Activated effector memory CD4-positive, alpha-beta T cell treated with Interleukin-2 at 50 U/mL for 16 hours (primary cell): ENCODE measurements around the gene TMEM123.
A peak's percentile ranks its signal among the peaks of the same experiment; 100 is the strongest.

ENCODE experiments used
- DNase-seq: peaks from one replicate; pipeline ENCODE4 v3.0.0-alpha.2; 2020

The TMEM123 gene, protein sequence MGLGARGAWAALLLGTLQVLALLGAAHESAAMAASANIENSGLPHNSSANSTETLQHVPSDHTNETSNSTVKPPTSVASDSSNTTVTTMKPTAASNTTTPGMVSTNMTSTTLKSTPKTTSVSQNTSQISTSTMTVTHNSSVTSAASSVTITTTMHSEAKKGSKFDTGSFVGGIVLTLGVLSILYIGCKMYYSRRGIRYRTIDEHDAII

GRCh38 chr11:102452461-102453301, at the start of gene TMEM123:
Gene TMEM123 (minus strand): TSS chr11:102452765. CDS start chr11:102452623, 142 bp downstream.
- DNase-seq = peak; percentile 90

GRCh38 chr11:102500829-102501228, 48.3 kb upstream of the TMEM123 start:
- no peak for DNase-seq

- no peak for DNase-seq
Observed at GRCh38 chr11:102499931-102500330, 47.4 kb upstream of the TMEM123 start.

DNA sequence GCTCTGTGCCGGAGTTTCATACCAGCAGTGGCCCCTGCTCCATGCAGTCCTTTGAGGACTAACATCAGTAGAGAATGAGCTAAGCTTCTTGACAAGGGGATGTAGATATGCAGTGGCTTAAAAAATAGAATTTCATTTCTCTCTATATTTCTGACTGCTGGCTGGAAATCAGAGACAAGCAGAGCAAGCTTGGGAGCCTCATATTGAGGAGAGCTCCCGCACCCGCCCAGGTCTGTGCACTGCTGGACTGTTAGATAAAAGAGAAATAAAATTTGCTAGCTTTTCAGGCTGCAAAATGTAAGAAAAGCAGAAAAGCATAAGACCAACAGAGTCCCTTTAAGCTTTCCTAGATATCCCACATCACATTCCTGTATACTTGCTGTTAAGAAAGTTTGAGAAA, 46.6 kb upstream of the TMEM123 start:
- DNase-seq = no peak

- DNase-seq = no peak
Observed at GRCh38 chr11:102497061-102497460, 44.5 kb upstream of the TMEM123 start.

DNA sequence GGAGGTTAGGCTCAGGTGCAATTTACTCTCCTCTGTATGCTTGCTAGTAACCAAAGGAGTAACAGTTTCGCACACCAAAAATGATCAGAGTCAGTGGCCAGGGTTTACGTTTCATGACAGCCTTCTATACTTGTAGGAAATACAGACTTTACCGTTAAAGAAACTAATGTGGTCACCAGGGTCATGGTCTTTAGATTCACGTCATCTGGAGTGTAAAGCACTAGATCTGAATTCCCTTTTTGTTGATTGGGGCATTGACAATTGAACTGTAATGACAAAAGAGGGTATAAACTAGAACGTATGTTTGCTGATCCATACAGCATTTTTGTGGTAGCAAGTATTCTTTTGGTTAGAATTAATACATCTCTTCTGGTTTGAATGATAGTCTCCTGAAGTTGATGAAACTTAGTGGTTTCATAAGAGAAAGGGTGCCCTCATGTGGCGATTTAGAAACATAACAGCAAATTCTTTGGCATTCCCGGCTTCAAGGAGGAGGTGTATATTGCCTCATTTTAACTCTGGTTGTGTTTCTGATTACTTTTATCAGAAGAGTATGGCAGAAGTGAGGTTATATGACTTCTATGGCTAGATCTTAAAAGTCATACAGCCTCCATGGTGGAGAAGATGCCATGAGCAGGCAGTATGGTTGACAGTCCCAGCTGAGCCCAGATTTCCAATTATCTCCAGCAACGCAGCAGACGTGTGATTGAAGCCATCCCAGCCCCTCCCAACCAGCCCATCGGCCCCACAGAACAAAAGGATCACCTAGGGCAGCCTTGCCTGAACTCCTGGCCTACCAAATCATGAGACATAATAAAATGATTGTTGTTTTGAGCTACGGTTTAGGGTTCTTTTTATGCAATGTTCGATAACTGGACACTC, 42.8 kb upstream of the TMEM123 start:
- DNase-seq = no peak

DNA sequence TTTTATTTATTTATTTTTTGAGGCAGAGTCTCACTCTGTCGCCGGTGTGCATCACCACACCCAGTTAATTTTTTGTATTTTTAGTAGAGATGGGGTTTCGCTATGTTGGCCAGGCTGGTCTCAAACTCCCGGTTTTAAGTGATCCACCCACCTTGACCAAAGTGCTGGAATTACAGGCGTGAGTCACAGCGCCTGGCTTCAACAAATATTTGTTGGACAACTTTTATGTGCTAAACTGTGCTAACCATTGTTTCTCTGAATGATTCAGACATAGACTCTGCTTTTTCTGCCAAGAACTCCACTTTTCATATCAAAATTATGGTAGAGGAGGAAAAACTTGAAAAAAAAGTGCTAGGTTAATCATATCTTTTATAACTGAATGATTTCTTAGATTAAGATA, 41.7 kb upstream of the TMEM123 start:
- DNase-seq = no peak

DNA sequence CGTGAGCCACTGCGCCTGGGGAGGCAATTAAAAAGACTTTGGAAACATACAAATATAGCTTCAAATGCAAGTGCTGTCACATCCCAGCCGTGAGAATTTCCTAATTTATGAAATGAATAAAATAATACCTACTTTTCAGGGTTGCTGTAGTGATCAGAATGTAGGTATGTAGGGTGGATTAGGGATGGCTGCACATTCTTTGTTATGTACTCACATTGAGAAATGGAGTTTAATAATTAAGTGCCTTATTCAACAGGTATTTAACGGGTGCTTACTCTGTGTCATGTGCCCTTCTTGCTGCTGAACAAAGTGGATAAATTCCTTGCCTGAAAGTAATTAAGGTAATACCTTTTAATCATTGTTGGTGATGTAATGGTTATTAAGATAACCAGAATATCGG, 41.0 kb upstream of the TMEM123 start:
- DNase-seq = no peak

DNA sequence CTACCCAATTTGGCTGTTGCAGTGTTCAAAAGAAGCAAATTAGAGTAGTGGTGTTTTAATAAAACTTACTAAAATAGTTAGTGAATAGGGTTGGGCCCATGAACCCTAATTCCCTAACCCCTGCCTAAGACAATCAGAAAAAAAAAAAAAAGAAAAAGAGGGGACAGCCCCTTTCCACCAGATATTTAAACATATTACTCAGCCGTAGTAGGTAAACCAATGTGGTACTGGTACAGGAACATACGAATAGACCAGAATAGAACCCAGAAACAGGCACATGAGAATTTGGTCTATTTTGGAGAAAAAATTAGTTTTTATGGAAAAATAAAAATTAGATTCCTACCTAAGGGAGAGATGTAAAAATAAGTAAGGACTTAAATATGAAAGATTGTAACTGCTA, 39.4 kb upstream of the TMEM123 start:
- DNase-seq = no peak

DNA sequence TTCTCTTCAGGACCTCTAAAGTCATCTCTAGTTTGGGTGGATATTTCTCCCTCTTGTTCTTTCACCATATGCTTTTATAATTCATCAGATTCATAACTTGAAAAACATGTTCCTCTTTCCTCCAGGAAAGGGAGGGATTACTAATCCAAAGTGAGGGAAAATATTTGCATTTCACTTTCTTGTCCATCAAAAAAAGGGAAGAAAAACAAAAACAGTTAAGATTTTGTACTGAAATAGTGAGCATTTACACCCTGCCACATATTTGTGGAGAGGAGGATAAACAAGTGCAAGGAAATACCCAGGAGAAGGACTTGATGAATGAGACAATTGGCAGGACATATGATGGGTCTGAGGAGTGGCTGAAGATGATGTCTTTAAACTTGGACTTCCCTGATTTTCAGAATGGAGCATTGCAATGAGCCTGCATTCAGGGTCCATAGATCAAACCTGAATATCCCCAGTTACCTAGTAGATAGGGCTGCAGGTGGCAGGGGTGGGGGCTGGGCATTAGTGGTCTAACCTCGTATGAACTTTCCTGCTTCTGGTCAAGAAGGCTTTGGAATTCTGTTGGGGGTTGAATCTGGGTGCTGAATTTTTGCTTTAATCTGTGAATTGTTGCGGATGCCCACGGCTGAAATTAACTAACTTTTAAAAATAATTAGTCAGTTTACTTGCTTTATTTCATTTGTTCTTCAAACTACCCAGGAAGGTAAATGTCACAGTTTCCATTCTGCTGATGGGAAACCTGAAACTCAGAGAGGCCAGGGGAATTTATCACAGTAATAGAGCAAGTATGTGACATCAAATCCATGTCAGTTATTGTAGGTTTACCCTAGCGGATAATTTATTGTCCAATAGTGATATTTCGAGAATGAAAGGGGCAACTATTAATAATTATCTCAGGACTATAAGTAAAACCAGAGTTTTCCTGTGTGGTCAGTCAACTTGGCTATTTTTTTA, 36.9 kb upstream of the TMEM123 start:
- DNase-seq = no peak

DNA sequence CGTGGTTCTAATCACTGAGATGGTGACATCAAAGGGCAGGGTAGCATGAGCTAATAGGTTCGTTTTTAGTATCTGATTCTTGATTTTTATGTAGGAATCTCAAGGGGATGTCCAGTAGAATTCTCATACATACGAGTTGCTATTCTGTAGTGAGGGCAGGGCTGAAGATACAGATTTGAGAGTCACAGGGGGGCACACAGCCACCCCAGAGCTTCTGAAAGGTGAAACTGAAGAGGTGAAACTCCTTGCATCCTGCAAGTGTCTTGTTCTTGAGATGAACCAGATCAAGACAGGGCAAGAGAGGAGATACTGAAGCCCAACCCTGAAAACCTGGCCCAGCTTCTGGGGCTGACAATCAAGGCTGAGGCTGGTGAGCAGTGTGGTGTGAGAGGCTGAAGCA, 35.6 kb upstream of the TMEM123 start:
- DNase-seq = no peak

DNA sequence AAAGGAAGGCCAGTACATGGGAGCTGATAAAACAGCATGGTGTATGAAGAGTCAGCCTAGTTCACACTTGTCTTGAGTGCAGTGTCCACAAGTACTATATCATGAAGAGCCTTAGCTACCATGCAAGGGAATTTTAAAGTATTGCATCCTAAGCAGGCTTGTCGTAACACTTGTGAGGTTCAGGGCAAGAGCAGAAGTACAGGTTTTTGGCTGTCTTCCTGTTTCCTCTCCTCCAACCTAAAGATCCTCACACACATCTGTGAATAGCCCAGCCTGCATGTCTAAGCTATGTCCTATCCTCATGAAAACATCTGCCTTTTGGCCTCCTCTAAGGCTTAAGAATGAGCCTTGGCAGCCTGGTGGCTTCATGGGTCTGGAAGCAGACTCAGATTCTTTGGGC, 34.6 kb upstream of the TMEM123 start:
- DNase-seq = no peak

DNA sequence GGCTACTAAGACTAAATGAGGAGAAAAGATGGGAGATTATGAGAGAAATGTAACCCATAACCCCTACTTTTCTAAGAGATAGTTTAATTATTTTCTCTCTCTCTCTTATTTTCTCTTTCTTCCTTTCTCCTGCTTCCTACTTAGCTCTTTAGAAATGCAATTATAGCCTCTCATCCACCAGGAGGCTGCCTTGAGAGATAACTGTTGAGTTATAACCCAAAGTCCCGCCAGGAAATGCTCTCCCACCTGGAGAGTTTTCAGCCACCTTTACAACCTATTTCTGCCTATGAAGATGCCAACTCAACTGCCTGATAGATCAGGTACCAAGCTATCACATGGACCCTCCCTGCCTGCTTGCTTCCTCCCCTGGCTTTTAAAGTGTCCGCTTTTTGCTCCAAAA, 34.0 kb upstream of the TMEM123 start:
- DNase-seq = no peak

- no peak for DNase-seq
Observed at GRCh38 chr11:102485095-102485722, 32.6 kb upstream of the TMEM123 start.

DNA sequence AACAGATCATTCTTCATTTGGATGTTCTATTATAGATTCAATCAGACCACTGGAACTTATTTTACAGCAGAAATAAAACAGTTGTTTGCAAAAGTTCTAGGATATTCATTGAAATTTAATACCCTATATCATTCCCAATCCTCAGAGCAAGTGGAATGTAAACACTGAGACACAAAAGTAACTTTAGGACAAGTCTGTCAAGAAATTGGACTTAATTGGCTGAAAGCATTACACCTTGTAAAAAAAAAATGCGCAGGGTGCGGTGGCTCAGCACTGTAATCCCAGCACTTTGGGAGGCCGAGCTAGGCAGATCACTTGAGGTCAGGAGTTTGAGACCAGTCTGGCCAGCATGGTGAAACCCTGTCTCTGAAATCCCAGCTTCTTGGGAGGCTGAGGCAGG, 29.9 kb upstream of the TMEM123 start:
- no peak for DNase-seq

DNA sequence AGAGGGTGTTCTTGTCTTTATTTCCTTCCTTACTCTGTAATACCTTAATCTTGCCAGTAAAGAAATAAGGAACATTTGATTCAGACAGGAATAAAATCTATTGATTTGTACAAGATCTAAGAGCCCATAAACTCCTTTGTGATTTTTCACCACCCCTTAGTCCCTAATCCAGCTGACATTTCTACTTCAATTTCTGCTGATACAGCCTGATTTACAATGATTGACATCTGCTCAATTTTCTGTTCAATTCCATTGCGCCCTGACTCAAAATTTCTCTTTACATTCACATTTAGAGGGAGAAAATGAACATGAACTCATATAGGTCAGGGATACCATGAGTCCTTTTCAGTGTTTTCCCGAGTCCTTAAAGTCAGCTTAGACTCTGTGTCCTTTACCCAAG, 27.2 kb upstream of the TMEM123 start:
- DNase-seq = no peak

DNA sequence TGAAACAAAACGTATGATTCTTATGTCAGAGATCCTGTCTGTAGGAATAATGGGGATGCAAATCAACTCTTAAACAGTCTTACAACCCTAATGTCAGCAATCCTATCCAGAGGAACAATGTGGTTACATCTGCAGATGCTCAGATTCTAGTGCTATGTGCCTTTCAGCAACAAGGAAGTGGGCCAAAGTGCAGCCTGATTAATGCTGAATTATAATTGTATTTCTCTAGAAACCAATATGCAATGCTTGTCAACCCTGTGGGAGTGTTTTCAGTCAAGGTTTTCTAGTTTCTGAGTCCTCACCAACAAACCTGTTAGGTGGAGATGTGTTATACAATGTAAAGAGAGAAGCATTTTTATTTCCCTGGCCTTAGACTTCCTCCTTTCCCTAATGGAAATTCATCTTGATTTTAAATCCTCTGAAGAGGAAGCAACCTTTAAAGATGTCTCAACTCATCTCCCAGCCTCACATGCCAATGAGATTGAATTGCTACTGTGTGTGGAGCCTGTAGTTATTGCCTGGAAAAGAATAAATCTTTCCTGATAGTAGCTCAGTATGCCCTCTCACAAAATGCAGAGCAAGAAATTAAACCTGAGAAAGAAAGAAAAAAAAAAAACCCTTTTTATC, 26.2 kb upstream of the TMEM123 start:
- no peak for DNase-seq

DNA sequence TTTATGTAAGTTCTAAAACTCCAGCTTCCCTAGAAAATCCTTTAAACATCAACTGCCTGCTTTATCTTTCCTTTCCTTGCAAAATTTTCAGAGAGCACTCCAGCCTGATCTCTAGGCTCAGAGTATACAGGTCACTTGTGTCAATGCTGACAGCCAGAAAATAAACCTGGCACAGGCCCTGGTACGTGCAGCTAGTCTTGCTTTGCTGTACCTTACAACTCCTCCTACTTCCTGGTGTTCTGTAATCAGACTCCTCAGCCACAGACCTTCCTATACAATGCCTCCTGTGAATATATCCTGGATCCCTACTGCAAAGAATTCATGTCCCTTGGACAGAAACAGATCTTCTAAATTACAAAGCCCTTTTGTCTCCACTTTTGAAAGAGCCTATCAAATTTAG, 24.2 kb upstream of the TMEM123 start:
- no peak for DNase-seq

- no peak for DNase-seq
Observed at GRCh38 chr11:102476069-102476468, 23.5 kb upstream of the TMEM123 start.

DNA sequence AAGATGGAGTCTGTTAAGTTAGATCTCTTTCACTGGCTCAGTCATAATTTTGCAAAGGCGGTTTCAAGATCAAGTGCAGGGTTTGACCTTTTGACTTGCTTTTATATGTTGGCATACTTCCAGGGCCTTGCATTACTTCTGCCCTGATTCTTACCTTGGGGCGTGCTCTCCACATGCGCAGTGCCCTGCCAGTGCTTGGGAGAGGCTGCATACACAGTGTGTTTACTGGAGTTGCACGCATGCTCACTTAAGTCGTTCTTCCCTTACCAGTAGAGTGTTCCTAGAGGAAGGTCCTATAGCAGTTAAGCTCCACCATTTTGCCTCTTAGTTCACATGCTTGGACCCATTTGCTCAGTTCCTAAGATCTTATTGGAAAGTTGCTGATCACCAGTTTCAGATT, 21.0 kb upstream of the TMEM123 start:
- DNase-seq = no peak

DNA sequence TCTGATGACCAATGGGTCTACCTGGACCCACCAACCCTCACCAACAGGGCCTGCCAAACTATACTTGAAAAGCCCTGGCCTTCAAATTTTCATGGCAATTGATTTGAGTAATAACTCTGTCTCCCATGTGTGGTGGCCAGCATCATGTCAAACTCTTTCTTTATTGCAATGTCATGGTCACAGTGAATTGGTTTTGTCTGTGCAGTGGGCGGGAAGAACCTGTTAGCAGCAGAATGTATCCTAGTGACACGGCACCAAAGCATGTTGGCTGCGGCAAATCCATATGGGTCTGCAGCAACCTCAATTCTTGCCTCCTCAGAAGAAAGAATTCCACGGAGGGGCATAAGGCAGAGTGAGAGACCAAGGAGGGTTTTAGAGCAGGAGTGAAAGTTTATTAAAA, 19.6 kb upstream of the TMEM123 start:
- no peak for DNase-seq
